ENCODE data around the gene ARX. TPM values are rescaled to one million over a fixed set of nuclear protein-coding genes. Genes with fewer than 3 reads are reported as not detected.

The ARX gene
- 10 to 100 TPM in 1 of 8 experiments, 1 to 10 TPM in 1, under 1 TPM in 6; 0.05 to 10.3 (median 0.18) TPM for total RNA-seq

DNA sequence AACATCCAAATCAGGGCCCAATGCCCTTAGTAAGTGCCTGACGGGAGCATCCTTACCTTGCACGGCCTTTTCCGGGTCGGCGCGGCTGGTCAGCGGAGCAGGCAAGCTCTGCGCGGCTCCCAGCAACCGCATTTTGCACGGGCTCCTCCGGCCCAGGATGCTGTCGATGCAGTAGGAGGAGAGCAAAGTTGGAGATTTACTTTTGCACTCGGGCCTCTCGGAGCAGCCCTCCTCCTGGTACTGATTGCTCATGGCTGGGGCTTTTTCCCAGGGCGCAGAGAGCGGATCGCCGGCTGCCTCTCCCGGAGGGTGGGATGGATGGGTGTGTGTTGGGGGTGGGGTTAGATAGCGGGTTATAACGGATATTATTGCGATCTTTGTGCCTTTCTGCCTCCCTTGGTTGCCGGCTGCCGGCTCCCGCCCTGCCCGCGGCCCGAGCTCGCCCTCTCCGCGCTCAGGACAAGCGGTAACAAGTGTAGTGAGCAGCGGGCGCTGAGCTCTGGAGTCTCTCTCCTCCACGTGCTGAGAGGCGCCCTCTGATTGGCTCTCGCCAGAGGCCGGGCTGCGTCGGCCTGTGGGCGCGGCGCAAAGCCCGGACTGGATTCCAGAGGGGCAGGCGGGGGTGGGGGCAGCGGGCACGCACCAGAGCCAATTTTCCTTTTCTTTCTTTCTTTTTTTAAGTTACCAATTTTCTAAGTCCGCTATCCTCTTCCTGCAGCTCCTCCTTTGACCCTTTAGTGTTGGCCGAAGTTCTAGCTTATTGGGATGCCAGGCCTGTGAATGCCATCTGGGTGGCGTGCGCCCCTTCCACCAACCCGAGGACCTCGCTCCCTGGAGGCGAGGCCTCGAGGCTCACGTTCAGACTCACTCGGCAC is at the start of gene ARX:
TSS of gene ARX (minus strand) at position 480 of the 875 bp plus-strand sequence. CDS start at position 252, 228 bp downstream.
- peak; percentile 49 to 96 (median 92) for ATAC-seq (replicated peaks in 6 of 8)
- 11 to 27% methylated on average over 8 of the region's 58 CpGs; no CpG with 5 or more reads in 8 of the 10 experiments for whole genome bisulfite sequencing, 10 experiments
- Histone ChIP-seq H3K4me1 (replicated peaks in 1 of 2) (peaks cover 0 to 5% of the 10 kb centered on the region in 2 donors), H3K4me3 (peak within 1 kb of the TSS in 4 of 5 donors; percentile 13 to 30 (median 20)), H3K27ac (no peak within 1 kb of the TSS)
- in situ Hi-C loops (cut with MboI; ENCODE audit: low pct_unique_long_range_greater_than_20kb in 2 of 9, low sequenced_read_pairs in 9 of 9, unreplicated experiment in 9 of 9) = loop anchor here in 2 of 9 experiments (25.0 kb wide), 2 partner anchors 178 to 253 kb away; no protein-coding TSS in a partner anchor

DNA sequence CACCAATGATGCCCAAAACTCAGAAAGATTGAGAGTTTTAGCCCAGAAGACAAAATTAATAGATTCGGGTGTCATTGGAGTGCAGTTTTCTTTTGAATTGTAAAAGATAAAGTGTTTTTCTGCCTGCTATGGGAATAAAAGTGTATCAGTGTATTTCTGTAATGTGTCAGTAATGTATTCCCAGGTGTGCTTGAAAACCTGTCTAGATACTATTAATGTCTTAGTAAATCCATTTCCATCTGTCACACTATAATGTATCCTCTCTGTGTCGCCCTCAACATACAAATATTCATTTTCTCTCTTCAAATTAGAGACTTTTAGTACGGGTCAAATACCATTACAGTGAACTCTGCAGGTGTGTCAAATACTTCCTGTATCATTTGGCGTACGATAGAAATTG is 43.5 kb upstream of the ARX start:
- in situ Hi-C loops (cut with MboI; ENCODE audit: low pct_unique_long_range_greater_than_20kb in 2 of 9, low sequenced_read_pairs in 9 of 9, unreplicated experiment in 9 of 9) = no loop called here
- no peak for ATAC-seq (replicated peaks in 6 of 8)
- no peak overlapping the region for H3K4me3 ChIP-seq
- no peaks in the 10 kb centered on the region for H3K4me1 ChIP-seq (replicated peaks in 1 of 2)
- WGBS, 10 experiments = 0 to 100% (median 72%) methylated on average over 1 to 5 of the region's 5 CpGs; no CpG with 5 or more reads in 4 of the 10 experiments
- no peak overlapping the region for H3K27ac ChIP-seq

DNA sequence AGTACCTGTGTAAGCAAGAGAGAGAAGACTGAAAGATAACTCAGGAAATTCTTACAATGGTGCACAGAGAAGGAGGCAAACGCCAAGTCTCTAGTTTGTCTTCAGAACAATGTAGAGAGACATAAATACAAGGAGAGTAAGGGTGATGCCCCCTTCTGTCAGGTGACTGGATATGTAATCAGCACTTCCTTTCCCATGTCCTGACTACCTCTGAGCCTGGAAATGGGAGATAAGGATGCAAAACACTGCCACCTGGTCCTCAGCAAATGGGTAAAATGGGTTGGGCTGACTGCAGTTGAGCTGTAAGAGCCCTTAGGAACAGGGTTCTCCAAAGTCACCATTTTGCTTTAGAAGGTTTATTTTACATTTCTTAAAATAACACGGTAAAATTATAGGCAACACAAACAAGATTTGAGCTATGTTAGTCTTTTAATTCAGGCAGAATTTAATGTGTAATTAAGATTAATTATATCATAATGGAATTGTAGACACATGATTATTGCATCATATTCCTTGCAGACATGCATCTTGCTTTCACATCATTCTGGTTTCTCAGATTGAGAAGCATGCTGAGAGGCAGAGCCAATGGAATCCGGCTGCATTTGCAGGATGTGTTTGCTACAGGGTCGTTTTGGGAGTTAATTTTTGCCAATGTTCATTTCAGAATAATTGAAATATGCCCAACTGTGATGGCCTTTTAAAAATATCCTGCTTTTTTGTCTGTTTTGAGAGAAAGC is 37.2 kb upstream of the ARX start:
- H3K4me3 ChIP-seq = no peak overlapping the region
- no peak overlapping the region for H3K27ac ChIP-seq
- no peak for ATAC-seq (replicated peaks in 6 of 8)
- in situ Hi-C loops (cut with MboI; ENCODE audit: low pct_unique_long_range_greater_than_20kb in 2 of 9, low sequenced_read_pairs in 9 of 9, unreplicated experiment in 9 of 9) = no loop called here
- H3K4me1 ChIP-seq (replicated peaks in 1 of 2) = no peaks in the 10 kb centered on the region
- 0 to 86% (median 36%) methylated on average over 1 to 4 of the region's 4 CpGs; no CpG with 5 or more reads in 4 of the 10 experiments for WGBS, 10 experiments

DNA sequence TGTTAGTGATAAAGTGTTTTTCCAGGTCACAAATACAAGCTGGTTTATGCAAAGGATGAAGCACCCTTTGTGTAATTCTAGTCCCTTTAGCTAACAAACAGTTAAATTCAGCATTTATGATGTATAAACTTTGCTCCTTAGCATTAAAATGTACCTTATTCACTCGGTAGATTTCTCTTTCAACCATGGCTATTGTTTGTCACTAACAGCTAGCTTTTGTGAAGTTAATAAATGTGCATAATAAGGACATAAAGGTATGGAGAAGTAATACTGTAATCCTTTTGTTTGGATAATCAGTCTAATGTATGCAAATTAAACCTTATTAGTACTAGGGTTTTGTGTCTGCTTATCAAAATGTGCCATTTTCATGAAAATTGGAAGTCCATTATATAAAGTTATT is 34.2 kb upstream of the ARX start:
- WGBS, 10 experiments = 0 to 36% methylated on average over 1 of the region's 1 CpG; no CpG with 5 or more reads in 8 of the 10 experiments
- no peaks in the 10 kb centered on the region for H3K4me1 ChIP-seq (replicated peaks in 1 of 2)
- H3K4me3 ChIP-seq = no peak overlapping the region
- no peak overlapping the region for H3K27ac ChIP-seq
- no peak for ATAC-seq (replicated peaks in 6 of 8)
- in situ Hi-C loops (cut with MboI; ENCODE audit: low pct_unique_long_range_greater_than_20kb in 2 of 9, low sequenced_read_pairs in 9 of 9, unreplicated experiment in 9 of 9) = loop anchor here in 1 of 9 experiments (25.0 kb wide), 1 partner anchor 87 kb away; no protein-coding TSS in a partner anchor

DNA sequence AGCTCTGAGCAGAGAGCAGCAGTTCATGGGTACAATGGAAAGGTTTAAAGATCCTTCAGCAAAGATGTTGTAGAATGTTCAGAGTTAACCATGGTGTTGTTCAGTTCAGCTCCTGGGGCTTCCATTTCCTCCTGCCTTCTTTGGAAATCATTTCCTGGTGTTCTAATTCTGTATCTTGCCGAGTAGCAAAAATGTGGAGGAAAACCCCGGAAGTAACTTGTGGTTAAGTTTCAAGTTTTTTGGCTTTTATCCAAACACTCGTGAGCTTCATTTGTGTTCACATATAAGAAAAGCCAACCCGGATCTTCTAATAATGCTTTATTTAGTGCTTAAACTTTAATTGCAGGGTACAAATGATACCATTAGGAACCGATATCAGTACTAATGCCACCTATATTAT is 33.6 kb upstream of the ARX start:
- no peak for ATAC-seq (replicated peaks in 6 of 8)
- WGBS, 10 experiments = 10 to 100% (median 65%) methylated on average over 1 to 5 of the region's 5 CpGs; no CpG with 5 or more reads in 4 of the 10 experiments
- no peak overlapping the region for H3K27ac ChIP-seq
- no peak overlapping the region for H3K4me3 ChIP-seq
- in situ Hi-C loops (cut with MboI; ENCODE audit: low pct_unique_long_range_greater_than_20kb in 2 of 9, low sequenced_read_pairs in 9 of 9, unreplicated experiment in 9 of 9) = loop anchor here in 1 of 9 experiments (25.0 kb wide), 1 partner anchor 88 kb away; no protein-coding TSS in a partner anchor
- H3K4me1 ChIP-seq (replicated peaks in 1 of 2) = no peaks in the 10 kb centered on the region

DNA sequence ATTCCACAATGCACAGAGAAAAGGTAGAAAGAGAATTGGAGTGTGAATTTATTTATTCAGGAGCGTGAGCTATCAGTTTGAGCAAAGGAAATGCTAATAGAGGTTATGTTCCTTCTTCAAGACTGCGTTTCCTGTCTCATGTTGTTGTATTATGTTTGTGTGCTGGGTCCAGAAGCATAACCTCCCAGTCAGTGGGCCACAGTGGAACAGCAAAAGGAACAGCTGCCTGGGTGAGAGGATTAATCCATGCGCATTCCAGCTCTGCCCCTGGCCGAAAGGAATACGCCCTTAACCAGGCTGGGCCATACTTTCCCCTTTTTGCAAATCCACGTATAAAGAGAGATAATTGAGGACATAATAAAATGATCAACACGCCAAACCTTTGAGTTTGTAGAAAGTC is 32.4 kb upstream of the ARX start:
- Histone ChIP-seq H3K4me1 (replicated peaks in 1 of 2) (no peaks in the 10 kb centered on the region), H3K27ac (no peak overlapping the region), H3K4me3 (no peak overlapping the region)
- peak in 3 of 8 experiments; percentile 64 to 90 (median 75) for ATAC-seq (replicated peaks in 6 of 8)
- WGBS, 10 experiments = 0 to 63% (median 13%) methylated on average over 2 to 7 of the region's 7 CpGs; no CpG with 5 or more reads in 5 of the 10 experiments
- in situ Hi-C loops (cut with MboI; ENCODE audit: low pct_unique_long_range_greater_than_20kb in 2 of 9, low sequenced_read_pairs in 9 of 9, unreplicated experiment in 9 of 9) = loop anchor here in 1 of 9 experiments (25.0 kb wide), 1 partner anchor 89 kb away; no protein-coding TSS in a partner anchor

DNA sequence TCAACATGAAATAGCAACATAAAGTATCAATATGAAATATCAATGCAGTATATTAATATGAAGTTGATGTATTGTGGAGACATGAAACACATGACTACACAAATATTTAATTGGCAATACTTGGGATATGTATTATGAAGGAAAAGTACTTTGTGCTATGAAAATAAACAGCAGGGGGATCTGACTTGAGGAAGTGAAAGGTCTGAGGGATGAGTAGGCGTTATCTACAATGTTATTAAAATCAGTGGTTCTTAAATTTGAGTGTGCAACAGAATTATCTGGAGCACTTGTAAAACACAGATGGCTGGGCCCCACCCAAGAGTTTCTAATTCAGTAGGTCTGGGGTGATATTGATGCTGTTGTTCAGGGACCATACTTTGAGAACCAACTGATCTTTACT is 27.4 kb upstream of the ARX start:
- no peaks in the 10 kb centered on the region for H3K4me1 ChIP-seq (replicated peaks in 1 of 2)
- WGBS, 10 experiments = 36 to 67% (median 53%) methylated on average over 1 of the region's 1 CpG; no CpG with 5 or more reads in 6 of the 10 experiments
- in situ Hi-C loops (cut with MboI; ENCODE audit: low pct_unique_long_range_greater_than_20kb in 2 of 9, low sequenced_read_pairs in 9 of 9, unreplicated experiment in 9 of 9) = loop anchor here in 1 of 9 experiments (25.0 kb wide), 1 partner anchor 94 kb away; no protein-coding TSS in a partner anchor
- H3K27ac ChIP-seq = no peak overlapping the region
- no peak overlapping the region for H3K4me3 ChIP-seq
- no peak for ATAC-seq (replicated peaks in 6 of 8)

DNA sequence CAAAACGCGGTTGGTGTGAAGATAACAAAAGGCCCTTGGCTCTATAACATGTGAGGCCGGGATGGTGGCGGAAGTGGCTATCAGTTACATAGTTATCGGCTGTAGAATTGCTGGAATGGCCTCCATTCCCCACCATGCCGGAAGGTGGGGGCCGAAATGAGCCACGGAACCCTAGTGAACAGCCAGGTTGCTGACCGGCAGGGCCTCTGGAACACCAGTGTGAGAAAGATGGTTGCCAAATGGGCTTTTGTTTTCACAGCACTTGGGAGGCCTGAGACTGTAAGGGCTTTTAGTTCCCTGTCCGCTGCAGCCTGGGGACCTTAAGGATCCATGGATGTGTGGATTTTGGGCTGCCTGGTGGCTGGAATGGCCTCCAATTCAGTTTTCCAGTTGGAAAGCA is 23.3 kb upstream of the ARX start:
- in situ Hi-C loops (cut with MboI; ENCODE audit: low pct_unique_long_range_greater_than_20kb in 2 of 9, low sequenced_read_pairs in 9 of 9, unreplicated experiment in 9 of 9) = loop anchor here in 2 of 9 experiments (10.0 to 25.0 kb wide), 2 partner anchors 96 to 98 kb away; no protein-coding TSS in a partner anchor
- ATAC-seq (replicated peaks in 6 of 8) = no peak
- H3K27ac ChIP-seq = no peak overlapping the region
- WGBS, 10 experiments = 83 to 87% methylated on average over 1 to 5 of the region's 10 CpGs; no CpG with 5 or more reads in 8 of the 10 experiments
- H3K4me3 ChIP-seq = no peak overlapping the region
- H3K4me1 ChIP-seq (replicated peaks in 1 of 2) = no peaks in the 10 kb centered on the region

DNA sequence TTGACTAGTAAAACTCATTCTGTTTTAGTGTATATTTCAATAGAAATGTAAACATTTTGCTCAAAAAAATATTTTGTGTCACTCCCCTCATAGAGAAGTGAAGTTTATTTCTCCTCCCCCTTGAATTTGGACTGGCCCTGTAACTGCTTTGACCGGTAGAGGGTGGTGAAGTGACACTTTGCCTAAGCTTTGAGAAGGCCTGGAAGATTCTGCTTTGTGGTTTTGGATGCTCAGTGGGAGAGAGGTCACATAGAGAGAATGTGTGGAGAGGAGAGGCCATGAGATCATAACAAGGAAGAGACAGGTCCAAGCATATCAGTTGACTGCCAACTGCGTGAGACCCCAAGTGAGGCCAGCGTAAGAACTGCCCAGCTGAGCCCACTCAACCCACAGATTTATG is 19.1 kb upstream of the ARX start:
- Histone ChIP-seq H3K4me3 (no peak overlapping the region), H3K4me1 (replicated peaks in 1 of 2) (no peaks in the 10 kb centered on the region), H3K27ac (no peak overlapping the region)
- ATAC-seq (replicated peaks in 6 of 8) = peak in 3 of 8 experiments; percentile 25 to 77 (median 66)
- 20 to 43% (median 37%) methylated on average over 1 to 2 of the region's 3 CpGs; no CpG with 5 or more reads in 7 of the 10 experiments for WGBS, 10 experiments
- in situ Hi-C loops (cut with MboI; ENCODE audit: low pct_unique_long_range_greater_than_20kb in 2 of 9, low sequenced_read_pairs in 9 of 9, unreplicated experiment in 9 of 9) = loop anchor here in 2 of 9 experiments (10.0 to 25.0 kb wide), 2 partner anchors 100 to 102 kb away; no protein-coding TSS in a partner anchor

DNA sequence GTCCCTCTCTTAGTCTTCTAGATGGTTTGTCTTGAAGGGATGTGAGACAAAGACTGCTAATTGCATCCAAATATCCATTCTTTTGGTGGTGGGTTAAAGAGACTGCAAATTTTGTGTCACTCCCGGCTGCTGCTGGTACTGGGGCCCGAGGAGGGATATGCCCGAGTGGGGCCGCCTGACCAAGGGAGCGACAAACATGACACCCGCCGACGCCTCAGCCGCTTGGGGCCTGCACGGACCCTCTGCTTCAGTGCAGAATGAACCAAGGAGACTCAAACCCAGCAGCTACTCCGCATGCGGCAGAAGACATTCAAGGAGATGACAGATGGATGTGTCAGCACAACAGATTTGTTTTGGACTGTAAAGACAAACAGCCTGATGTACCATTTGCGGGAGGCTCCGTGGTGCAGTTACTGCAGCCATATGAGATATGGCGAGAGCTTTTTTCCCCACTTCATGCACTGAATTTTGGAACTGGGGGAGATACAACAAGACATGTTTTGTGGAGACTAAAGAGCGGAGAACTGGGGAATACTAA is 13.6 kb upstream of the ARX start:
- in situ Hi-C loops (cut with MboI; ENCODE audit: low pct_unique_long_range_greater_than_20kb in 2 of 9, low sequenced_read_pairs in 9 of 9, unreplicated experiment in 9 of 9) = loop anchor here in 1 of 9 experiments (25.0 kb wide), 1 partner anchor 108 kb away; no protein-coding TSS in a partner anchor
- Histone ChIP-seq H3K4me3 (no peak overlapping the region), H3K27ac (no peak overlapping the region), H3K4me1 (replicated peaks in 1 of 2) (no peaks in the 10 kb centered on the region)
- WGBS, 10 experiments = 87 to 100% (median 100%) methylated on average over 1 to 9 of the region's 16 CpGs; no CpG with 5 or more reads in 5 of the 10 experiments
- ATAC-seq (replicated peaks in 6 of 8) = no peak

DNA sequence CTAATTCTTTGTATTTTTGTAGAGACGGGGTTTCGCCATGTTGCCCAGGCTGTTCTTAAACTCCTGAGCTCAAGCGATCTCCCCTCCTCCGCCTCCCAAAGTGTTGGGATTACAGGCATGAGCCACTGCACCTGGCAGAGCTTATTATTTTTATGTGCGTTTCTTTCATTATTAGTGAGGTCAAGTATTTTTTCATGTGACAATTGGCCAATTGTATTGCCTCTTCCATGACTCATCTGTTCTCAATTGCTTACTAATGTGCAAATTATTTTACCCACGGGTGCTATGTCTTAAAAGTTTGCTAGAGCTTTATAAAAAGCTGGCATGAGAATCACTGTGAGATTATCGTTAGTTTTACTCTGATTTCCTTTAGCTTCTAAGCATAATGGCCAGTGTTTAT is 13.0 kb upstream of the ARX start:
- Histone ChIP-seq H3K27ac (no peak overlapping the region), H3K4me3 (no peak overlapping the region), H3K4me1 (replicated peaks in 1 of 2) (no peaks in the 10 kb centered on the region)
- no peak for ATAC-seq (replicated peaks in 6 of 8)
- WGBS, 10 experiments = 0 to 92% (median 73%) methylated on average over 1 to 6 of the region's 7 CpGs; no CpG with 5 or more reads in 5 of the 10 experiments
- in situ Hi-C loops (cut with MboI; ENCODE audit: low pct_unique_long_range_greater_than_20kb in 2 of 9, low sequenced_read_pairs in 9 of 9, unreplicated experiment in 9 of 9) = loop anchor here in 1 of 9 experiments (25.0 kb wide), 1 partner anchor 109 kb away; no protein-coding TSS in a partner anchor

DNA sequence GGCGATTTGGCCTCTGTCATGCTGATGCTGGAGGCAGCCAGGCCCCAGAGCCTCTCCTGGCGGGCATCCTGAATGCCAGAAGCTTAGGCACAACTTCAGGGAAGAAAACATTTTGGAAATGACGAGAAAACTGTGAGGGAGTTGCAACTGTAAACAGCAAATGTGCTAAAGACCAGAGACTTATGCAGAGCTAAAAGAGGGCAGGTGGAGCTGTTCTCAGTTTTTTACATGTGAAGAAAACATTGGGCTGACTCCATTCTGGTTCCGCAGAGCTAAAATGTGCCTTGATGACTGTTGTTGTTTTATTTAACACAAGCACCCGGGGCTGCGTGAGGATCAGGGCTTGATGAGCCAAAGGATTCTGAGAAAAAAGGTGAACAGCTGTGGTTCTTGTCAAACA is 10.8 kb upstream of the ARX start:
- H3K4me3 ChIP-seq = no peak overlapping the region
- H3K4me1 ChIP-seq (replicated peaks in 1 of 2) = no peaks in the 10 kb centered on the region
- in situ Hi-C loops (cut with MboI; ENCODE audit: low pct_unique_long_range_greater_than_20kb in 2 of 9, low sequenced_read_pairs in 9 of 9, unreplicated experiment in 9 of 9) = loop anchor here in 1 of 9 experiments (25.0 kb wide), 1 partner anchor 111 kb away; no protein-coding TSS in a partner anchor
- 35 to 100% (median 64%) methylated on average over 1 to 3 of the region's 6 CpGs; no CpG with 5 or more reads in 7 of the 10 experiments for WGBS, 10 experiments
- no peak overlapping the region for H3K27ac ChIP-seq
- no peak for ATAC-seq (replicated peaks in 6 of 8)
